Measurements from ENCODE around the gene TAS1R3. TPM values are rescaled to one million over a fixed set of nuclear protein-coding genes. Genes with fewer than 3 reads are reported as not detected.

Gene TAS1R3
- total RNA-seq, 2 experiments from 2014 or later = 0.75 to 0.78 TPM

DNA sequence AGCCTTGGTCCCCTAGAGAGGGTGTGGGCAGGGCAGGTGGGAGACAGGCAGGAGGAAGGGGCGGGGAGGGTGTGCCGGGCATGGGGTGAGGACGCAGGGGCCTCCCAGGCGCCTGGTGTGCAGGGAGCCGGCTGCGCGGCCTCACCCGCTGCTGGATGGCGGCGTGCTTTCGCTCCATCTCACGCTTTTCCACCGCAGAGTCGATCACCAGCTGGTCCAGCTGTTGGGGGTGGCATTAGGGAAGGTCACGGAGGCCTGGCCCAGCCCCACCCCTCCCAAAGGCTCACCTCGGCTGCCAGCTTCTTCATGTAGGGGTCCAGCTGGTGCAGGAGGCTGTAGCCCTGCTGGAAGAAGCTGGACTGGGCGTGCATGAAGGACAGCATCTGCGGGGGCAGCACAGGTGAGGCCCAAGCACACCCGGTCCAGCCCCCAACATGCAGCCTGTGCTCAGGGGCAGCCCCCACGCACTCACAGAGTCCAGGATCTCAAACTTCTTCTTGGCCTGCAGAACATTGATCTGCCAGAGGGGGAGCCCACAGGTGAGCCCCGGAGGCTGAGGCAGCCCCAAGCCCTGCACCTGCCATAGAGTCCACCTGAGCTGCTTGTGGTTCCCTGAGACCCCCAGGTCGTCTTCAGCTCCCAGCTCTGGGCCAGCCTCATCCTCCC is 31.3 kb upstream of the TAS1R3 start:
- no peak for DNase-seq

DNA sequence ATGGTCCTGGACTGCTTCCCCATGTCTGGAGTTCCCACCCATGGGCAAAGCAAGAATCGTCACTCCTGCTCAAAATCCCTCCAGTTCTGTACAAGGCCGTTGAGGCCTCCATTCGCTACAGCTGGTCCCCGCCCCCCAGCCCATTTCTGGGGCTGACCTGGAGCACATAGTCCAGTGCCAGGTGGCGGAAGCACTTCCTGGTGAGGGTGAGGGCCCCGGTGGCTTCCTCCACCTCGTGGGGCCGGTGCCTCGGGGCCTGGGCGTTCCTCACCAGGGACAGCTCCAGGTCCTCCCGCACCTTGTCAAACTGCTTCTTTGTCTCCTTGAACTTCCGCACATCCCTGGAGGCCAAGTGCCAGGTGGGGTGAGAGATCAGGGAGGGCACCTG is 30.7 kb upstream of the TAS1R3 start:
- ChIA-PET CTCF (interaction anchor here (1.0 kb wide), 1 partner anchor 72 kb away, joined by 4 read pairs; no protein-coding TSS in a partner anchor), POLR2A (no interaction called here)
- Mint-ChIP-seq H3K9me3 (no peaks in the 10 kb centered on the region), H3K27me3 (no peaks in the 10 kb centered on the region), H3K36me3 (ENCODE audit: low read depth) (no peaks in the 10 kb centered on the region), H3K4me1 (peaks cover 7% of the 10 kb centered on the region), H3K4me3 (no peak overlapping the region), H3K27ac (no peak overlapping the region)
- no peak for DNase-seq

More for the DNA sequence above, 31.3 kb upstream of the TAS1R3 start:
- Mint-ChIP-seq H3K27ac (no peak overlapping the region), H3K4me1 (peaks cover 4% of the 10 kb centered on the region), H3K4me3 (no peak overlapping the region), H3K36me3 (ENCODE audit: low read depth) (no peaks in the 10 kb centered on the region), H3K27me3 (no peaks in the 10 kb centered on the region), H3K9me3 (no peaks in the 10 kb centered on the region)
- ChIA-PET CTCF (interaction anchor here (1.0 kb wide), 1 partner anchor 72 kb away, joined by 4 read pairs; no protein-coding TSS in a partner anchor), POLR2A (interaction anchor here (1.6 kb wide), 1 partner anchor 10 kb away, joined by 3 read pairs; no protein-coding TSS in a partner anchor)

DNA sequence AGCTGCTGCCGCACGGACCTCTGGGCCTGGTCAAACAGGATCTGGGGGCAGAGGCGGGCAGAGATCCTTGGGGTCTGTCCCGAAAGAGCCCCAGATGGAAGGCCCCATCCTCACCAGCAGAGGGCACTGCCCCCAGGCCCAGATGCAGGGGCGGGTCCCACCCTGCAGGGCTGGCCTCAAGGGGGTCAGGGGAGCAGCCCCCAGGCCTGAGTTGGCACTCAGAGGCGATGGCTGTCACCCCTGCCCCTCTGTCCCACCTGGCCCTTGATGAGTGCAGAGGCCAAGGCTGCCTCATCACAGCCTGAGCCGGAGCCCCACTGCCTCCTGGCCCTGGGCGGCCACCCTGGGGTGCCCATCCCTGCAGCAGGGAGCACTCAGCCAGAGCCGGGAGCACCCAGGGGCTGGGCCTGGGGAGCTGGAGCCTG is 29.1 kb upstream of the TAS1R3 start:
- H3K9me3 Mint-ChIP-seq = no peaks in the 10 kb centered on the region
- no peak overlapping the region for H3K4me3 Mint-ChIP-seq
- H3K27me3 Mint-ChIP-seq = no peaks in the 10 kb centered on the region
- peaks cover 23% of the 10 kb centered on the region for H3K4me1 Mint-ChIP-seq
- no peak for DNase-seq
- H3K36me3 Mint-ChIP-seq (ENCODE audit: low read depth) = peaks cover 3% of the 10 kb centered on the region
- H3K27ac Mint-ChIP-seq = no peak overlapping the region
- CTCF ChIA-PET = no interaction called here
- POLR2A ChIA-PET = interaction anchor here (1.4 kb wide), 1 partner anchor 24 kb away, joined by 3 read pairs; no protein-coding TSS in a partner anchor

DNA sequence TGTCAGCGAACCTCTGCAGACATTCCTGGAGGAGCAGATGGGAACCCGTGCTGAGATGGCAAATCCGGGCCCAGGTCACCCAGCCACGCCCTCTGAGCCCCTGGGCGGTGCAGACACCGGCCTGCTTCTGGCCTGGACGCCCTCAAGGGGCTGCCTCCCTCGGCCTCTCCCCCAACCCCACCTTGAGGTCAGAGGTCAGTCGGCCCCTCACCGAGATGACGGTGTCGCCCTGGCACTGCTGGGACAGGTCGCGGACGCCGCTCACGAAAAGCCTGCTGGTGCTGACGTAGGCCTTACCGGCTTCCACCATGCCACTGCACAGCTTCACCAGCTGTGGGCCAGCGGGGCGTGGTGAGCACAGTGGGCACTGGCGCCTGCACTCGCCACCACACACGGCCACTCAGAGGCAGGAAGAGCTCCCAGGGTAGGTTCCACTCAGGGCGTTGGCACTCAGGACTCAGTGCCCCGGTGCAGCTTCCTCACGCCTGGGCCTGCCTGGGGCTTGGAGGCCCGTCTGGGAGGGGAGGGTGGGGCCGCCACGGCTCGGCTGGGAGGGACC is 28.1 kb upstream of the TAS1R3 start:
- POLR2A ChIA-PET = no interaction called here
- CTCF ChIA-PET = no interaction called here

DNA sequence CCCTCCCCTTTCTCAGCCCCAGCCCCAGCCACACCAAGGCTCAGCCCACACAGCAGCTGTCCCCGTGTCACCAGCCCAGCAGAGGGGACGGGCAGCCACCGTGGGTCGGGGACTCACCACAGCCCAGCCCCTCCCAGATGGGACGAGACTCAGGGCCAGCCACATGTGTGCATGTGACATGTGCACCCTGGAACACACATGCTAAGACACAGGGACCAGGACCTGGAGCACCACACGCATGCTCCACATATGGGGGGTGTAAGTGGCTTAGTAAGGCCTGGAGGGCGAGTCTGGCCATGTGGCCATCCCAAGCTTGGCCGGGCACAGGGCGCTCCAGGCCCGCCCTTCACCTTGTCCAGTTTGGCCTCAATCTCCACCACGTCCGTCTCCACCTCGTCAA is 27.3 kb upstream of the TAS1R3 start:
- no peaks in the 10 kb centered on the region for H3K27me3 Mint-ChIP-seq
- CTCF ChIA-PET = no interaction called here
- H3K4me3 Mint-ChIP-seq = no peak overlapping the region
- H3K27ac Mint-ChIP-seq = no peak overlapping the region
- POLR2A ChIA-PET = interaction anchor here (1.5 kb wide), 1 partner anchor 72 kb away, joined by 3 read pairs; the partner anchor contains the start of gene AURKAIP1
- peaks cover 3% of the 10 kb centered on the region for H3K36me3 Mint-ChIP-seq (ENCODE audit: low read depth)
- no peak for DNase-seq
- H3K9me3 Mint-ChIP-seq = no peaks in the 10 kb centered on the region
- peaks cover 25% of the 10 kb centered on the region for H3K4me1 Mint-ChIP-seq

More for the DNA sequence above, 28.1 kb upstream of the TAS1R3 start:
- no peak overlapping the region for H3K27ac Mint-ChIP-seq
- no peaks in the 10 kb centered on the region for H3K27me3 Mint-ChIP-seq
- peaks cover 3% of the 10 kb centered on the region for H3K36me3 Mint-ChIP-seq (ENCODE audit: low read depth)
- no peaks in the 10 kb centered on the region for H3K9me3 Mint-ChIP-seq
- no peak for DNase-seq
- H3K4me3 Mint-ChIP-seq = no peak overlapping the region
- peaks cover 25% of the 10 kb centered on the region for H3K4me1 Mint-ChIP-seq

DNA sequence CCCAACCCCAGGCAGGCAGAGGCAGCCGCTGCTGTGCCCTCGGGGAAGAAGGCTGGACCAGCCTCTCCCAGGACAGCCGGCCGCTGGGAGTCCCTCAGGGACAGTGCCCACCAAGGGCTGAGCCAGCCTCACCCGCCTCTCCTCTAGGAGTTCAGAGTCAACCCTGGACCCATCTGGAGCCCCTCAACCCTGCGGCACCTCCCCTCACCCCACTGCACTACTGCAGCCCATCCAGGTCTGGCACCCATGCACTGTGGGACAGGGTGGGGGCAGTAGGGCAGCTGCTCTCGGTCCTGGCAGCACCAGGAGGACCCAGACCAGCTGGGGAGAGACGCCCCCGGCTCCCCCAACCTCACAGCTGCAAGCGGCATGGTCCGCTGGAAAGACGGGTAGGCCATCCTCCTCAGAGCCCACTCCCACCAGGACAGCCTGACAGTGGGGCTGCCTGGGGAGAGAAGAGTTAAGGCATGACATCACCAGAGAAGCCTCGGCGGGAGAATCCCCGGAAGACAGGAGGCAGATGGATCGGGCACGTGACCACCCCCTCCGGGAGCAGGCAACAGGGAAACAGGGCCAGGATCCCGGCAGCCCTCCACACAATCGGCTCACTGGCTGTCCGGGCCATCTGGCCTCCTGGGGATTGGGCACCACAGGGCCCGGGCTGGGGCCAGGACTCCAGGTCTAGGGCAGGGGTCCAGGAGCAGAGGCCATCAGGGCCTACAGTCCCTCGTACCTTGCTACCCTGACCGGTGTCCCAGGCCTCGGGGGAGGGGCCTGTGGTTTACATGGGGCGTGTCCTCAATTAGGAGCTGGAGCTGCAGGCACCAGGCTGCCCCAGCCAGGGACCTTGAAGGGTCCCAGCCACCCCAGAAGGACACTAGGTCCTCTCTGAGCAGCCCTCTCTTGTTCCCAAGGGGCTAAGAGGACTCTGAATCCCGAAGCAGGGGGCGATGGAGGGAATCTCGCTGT is 26.5 kb upstream of the TAS1R3 start:
- peaks cover 29% of the 10 kb centered on the region for H3K4me1 Mint-ChIP-seq
- DNase-seq = no peak
- no peaks in the 10 kb centered on the region for H3K27me3 Mint-ChIP-seq
- no peaks in the 10 kb centered on the region for H3K9me3 Mint-ChIP-seq
- ChIA-PET CTCF (interaction anchor here (0.8 to 2.0 kb wide), 7 partner anchors 9 to 241 kb away, joined by 3 to 10 read pairs (median 3); partner anchors contain the start of genes AURKAIP1 and DVL1), POLR2A (interaction anchor here (0.6 to 1.5 kb wide), 5 partner anchors 20 to 71 kb away, joined by 3 to 6 read pairs (median 3); partner anchors contain the start of genes AURKAIP1 and UBE2J2)
- H3K27ac Mint-ChIP-seq = peak overlapping the region; percentile 86
- peak overlapping the region; percentile 79 for H3K4me3 Mint-ChIP-seq
- peaks cover 3% of the 10 kb centered on the region for H3K36me3 Mint-ChIP-seq (ENCODE audit: low read depth)

DNA sequence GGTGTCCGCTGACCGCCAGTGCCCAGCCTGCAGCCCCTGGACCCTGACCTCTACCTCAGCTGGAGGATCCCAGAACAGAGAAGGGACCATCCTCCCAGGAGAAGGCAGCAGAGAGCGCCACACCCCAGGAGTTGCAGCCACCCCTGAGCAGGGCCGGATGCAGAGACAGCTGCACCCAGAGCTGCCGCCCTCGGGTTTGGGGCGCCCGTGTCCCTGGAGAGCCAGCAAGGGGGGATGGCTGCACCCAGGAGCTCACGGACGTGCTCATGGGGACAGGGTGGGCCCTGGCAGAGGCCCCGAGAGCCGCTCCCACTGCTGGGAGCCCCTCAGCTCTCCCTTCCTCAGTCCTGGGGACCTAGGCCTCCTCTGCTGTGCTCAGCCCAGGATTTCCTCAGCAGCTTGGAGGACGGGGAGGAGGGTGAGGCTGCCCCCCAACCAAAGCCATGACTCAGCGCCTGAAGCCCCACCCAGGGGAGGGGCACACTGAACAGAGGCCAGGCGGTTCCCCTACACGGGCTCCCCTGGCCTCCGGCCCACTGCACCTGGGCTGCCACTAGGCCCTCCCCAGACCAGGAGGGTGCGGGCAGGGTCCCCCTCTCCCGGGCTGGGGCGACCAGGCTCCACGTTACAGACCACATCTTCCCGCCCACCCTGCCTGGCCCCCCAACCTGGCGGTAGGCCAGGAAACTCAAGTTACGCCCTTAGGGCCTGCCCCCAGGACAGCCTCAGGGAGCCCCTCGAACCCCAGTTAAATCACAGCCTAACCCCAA is 25.6 kb upstream of the TAS1R3 start:
- Mint-ChIP-seq H3K4me1 (peaks cover 30% of the 10 kb centered on the region), H3K27me3 (no peaks in the 10 kb centered on the region), H3K27ac (peak overlapping the region; percentile 86), H3K9me3 (no peaks in the 10 kb centered on the region), H3K4me3 (peak overlapping the region; percentile 79), H3K36me3 (ENCODE audit: low read depth) (peaks cover 3% of the 10 kb centered on the region)
- ChIA-PET CTCF (interaction anchor here (0.8 to 2.0 kb wide), 7 partner anchors 10 to 242 kb away, joined by 3 to 10 read pairs (median 3); partner anchors contain the start of genes AURKAIP1 and DVL1), POLR2A (interaction anchor here (0.6 to 1.5 kb wide), 5 partner anchors 21 to 70 kb away, joined by 3 to 6 read pairs (median 3); partner anchors contain the start of genes AURKAIP1 and UBE2J2)
- peak; percentile 83 for DNase-seq

DNA sequence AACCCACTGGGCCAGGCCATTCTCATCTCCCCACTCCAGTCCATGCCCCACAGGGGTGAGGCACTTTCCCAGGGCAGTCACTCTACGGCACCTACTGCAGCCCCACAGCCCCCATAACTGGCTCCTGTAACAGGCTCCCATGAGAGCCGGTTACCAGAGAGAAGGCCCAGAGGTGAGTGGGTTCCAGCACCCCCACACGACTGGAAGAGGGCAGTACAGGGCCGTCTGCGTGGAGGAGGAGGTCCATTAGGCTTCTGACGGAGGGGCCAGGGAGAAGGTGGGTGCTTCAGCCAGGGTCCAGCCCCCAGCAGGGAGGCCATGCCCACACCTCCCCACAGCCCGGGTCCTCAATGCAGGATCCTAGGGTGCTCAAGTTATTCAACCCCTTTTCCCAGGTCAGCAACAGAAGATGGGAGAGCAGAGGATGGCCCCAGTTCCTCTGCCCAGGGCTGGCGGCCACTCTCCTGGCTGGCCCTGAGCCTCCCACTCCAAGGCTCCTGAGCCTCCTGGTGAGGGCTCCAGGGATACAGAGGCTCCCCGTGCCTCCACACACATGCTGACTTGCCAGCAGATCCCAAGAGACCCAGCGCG is 24.9 kb upstream of the TAS1R3 start:
- Mint-ChIP-seq H3K4me3 (peak overlapping the region; percentile 79), H3K9me3 (no peaks in the 10 kb centered on the region), H3K36me3 (ENCODE audit: low read depth) (peaks cover 6% of the 10 kb centered on the region), H3K27ac (peak overlapping the region; percentile 86), H3K4me1 (peaks cover 30% of the 10 kb centered on the region), H3K27me3 (no peaks in the 10 kb centered on the region)
- CTCF ChIA-PET = interaction anchor here (2.0 kb wide), 1 partner anchor 15 kb away, joined by 10 read pairs; no protein-coding TSS in a partner anchor
- DNase-seq = no peak
- POLR2A ChIA-PET = interaction anchor here (1.0 to 1.2 kb wide), 2 partner anchors 32 to 66 kb away, joined by 3 to 6 read pairs; partner anchors contain the start of gene UBE2J2

DNA sequence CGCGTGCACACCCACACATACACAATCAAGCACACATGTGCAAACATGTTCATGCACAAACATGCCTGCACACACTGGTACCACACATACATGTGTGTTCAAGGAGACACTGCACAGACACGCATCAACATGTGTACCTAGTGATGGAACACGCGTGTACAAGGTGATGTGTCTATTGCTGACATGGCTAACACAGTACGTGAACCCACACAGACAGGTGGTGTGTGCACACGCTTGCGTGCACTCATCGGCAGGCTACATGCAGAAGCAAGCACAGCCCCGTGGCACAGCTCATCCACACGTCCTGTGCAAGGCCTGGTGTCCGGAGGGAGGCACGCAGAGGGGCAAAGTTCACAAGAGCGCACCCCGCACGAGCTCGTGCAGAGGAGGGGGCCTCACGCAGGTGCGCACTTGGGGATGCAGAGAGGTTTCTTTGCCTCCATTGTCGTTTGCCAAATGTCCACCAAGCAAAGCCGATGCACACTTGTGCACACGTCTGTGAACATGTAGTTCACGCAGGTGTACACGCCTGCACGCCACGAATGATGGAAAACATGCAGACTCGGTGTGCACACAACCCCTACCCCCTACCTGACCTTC is 24.3 kb upstream of the TAS1R3 start:
- ChIA-PET CTCF (no interaction called here), POLR2A (interaction anchor here (0.7 to 1.0 kb wide), 2 partner anchors 68 to 267 kb away, joined by 3 to 5 read pairs; partner anchors contain the start of gene AURKAIP1)
- no peak for DNase-seq
- Mint-ChIP-seq H3K4me3 (peak overlapping the region; percentile 79), H3K9me3 (no peaks in the 10 kb centered on the region), H3K27ac (peak overlapping the region; percentile 86), H3K36me3 (ENCODE audit: low read depth) (peaks cover 6% of the 10 kb centered on the region), H3K27me3 (no peaks in the 10 kb centered on the region), H3K4me1 (peaks cover 30% of the 10 kb centered on the region)

DNA sequence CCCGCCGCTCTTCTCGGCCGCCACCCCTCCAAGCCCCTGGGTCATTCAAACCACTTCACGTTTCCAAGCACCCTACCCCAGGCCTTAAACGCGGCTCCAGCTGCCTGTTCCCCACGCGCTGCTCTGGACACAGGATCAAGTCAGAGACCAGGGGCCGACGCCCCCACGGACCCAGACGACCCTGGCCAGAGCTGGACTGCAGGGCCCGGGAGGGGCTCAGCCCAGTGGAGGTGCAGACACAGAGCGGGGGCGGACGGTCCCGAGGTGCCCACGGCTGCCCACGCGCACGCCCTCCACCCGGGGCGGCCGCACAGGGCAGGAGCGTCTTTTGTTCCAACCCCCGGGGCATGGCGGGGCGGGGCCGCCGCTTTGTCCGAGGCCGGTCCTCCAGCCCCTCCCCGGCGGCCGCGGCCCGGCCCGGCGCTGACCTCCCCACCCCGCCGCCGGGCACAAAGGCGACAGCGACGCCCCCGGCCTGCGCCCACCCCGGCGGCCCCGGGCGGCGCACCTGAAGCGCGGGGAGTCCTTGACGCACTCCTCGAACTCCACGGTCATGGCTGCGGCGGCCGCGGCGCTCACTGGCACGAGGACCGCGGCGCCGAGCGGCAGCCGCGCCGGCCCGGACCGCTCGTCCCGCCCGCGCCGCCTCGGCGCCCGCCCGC is 23.7 kb upstream of the TAS1R3 start:
- H3K4me1 Mint-ChIP-seq = peaks cover 30% of the 10 kb centered on the region
- CTCF ChIA-PET = no interaction called here
- POLR2A ChIA-PET = interaction anchor here (0.7 to 1.0 kb wide), 2 partner anchors 67 to 267 kb away, joined by 3 to 5 read pairs; partner anchors contain the start of gene AURKAIP1
- no peaks in the 10 kb centered on the region for H3K9me3 Mint-ChIP-seq
- no peaks in the 10 kb centered on the region for H3K27me3 Mint-ChIP-seq
- H3K4me3 Mint-ChIP-seq = peak overlapping the region; percentile 79
- peaks cover 6% of the 10 kb centered on the region for H3K36me3 Mint-ChIP-seq (ENCODE audit: low read depth)
- DNase-seq = no peak
- peak overlapping the region; percentile 86 for H3K27ac Mint-ChIP-seq

Measured in activated CD4-positive, alpha-beta memory T cell treated with anti-CD3 and anti-CD28 coated beads, Interleukin-2, amount 10 ng/mL, durations not matched to agents 7 days and 5 days (primary cell).